ENCODE measurements around the gene SUPT6H.

The SUPT6H gene

GRCh38 chr17:28682655-28683054, 20.6 kb downstream of the SUPT6H start:
- ChIA-PET CTCF (no interaction called here), POLR2A (interaction anchor here (1.2 to 4.1 kb wide), 4 partner anchors 11 to 37 kb away, joined by 3 to 14 read pairs (median 8); partner anchors contain the start of genes PROCA1, RPL23A, SDF2 and SUPT6H)

GRCh38 chr17:28684963-28685362, 23.0 kb downstream of the SUPT6H start:
- CTCF ChIA-PET: no interaction called here
- DNase-seq (ENCODE audit: extremely low spot score): no peak
- TF ChIP-seq SUZ12 (IDR thresholded peaks at IDR 0.05): no peak
- TF ChIP-seq ARNT (IDR thresholded peaks at IDR 0.05): no peak
- TF ChIP-seq FOXM1 (IDR thresholded peaks at IDR 0.05; ENCODE audit: borderline replicate concordance): no peak
- no peak for TF ChIP-seq TARDBP (IDR thresholded peaks at IDR 0.05)
- no peak for TF ChIP-seq BHLHE40 (IDR thresholded peaks at IDR 0.05; ENCODE audit: borderline replicate concordance)
- TF ChIP-seq SP1 (IDR thresholded peaks at IDR 0.05): no peak
- TF ChIP-seq ELF4 (IDR thresholded peaks at IDR 0.05): no peak
- TF ChIP-seq LEF1 (IDR thresholded peaks at IDR 0.05; ENCODE audit: borderline replicate concordance): no peak
- no peak for TF ChIP-seq ZNF384 (IDR thresholded peaks at IDR 0.05)
- TF ChIP-seq PKNOX1 (IDR thresholded peaks at IDR 0.05): no peak
- TF ChIP-seq L3MBTL2 (conservative IDR thresholded peaks at IDR 0.05): no peak
- no peak for TF ChIP-seq CTBP1 (IDR thresholded peaks at IDR 0.05; ENCODE audit: borderline replicate concordance)
- TF ChIP-seq HDGF (IDR thresholded peaks at IDR 0.05; ENCODE audit: borderline replicate concordance): no peak
- TF ChIP-seq NFRKB (IDR thresholded peaks at IDR 0.05): no peak
- no peak for TF ChIP-seq FOXK2 (IDR thresholded peaks at IDR 0.05)
- no peak for TF ChIP-seq FOXA1 (IDR thresholded peaks at IDR 0.05)
- POLR2A ChIA-PET: interaction anchor here (2.0 kb wide), 1 partner anchor 36 kb away, joined by 4 read pairs; no protein-coding TSS in a partner anchor

More at GRCh38 chr17:28682655-28683054, 20.6 kb downstream of the SUPT6H start:
- DNase-seq (ENCODE audit: extremely low spot score): no peak
- TF ChIP-seq PKNOX1 (IDR thresholded peaks at IDR 0.05): no peak
- TF ChIP-seq CTBP1 (IDR thresholded peaks at IDR 0.05; ENCODE audit: borderline replicate concordance): no peak
- no peak for TF ChIP-seq BHLHE40 (IDR thresholded peaks at IDR 0.05; ENCODE audit: borderline replicate concordance)

GRCh38 chr17:28685366-28685765, 23.4 kb downstream of the SUPT6H start:
- TF ChIP-seq ZNF384 (IDR thresholded peaks at IDR 0.05) (no peak), SP1 (IDR thresholded peaks at IDR 0.05) (no peak), PKNOX1 (IDR thresholded peaks at IDR 0.05) (no peak), L3MBTL2 (conservative IDR thresholded peaks at IDR 0.05) (no peak), CTBP1 (IDR thresholded peaks at IDR 0.05; ENCODE audit: borderline replicate concordance) (no peak), HDGF (IDR thresholded peaks at IDR 0.05; ENCODE audit: borderline replicate concordance) (no peak), FOXA1 (IDR thresholded peaks at IDR 0.05) (no peak), ELF4 (IDR thresholded peaks at IDR 0.05) (no peak), NFRKB (IDR thresholded peaks at IDR 0.05) (no peak), FOXK2 (IDR thresholded peaks at IDR 0.05) (no peak)
- no peak for DNase-seq (ENCODE audit: extremely low spot score)
- ChIA-PET CTCF (interaction anchor here (0.7 kb wide), 1 partner anchor 15 kb away, joined by 3 read pairs; no protein-coding TSS in a partner anchor), POLR2A (interaction anchor here (2.0 kb wide), 1 partner anchor 36 kb away, joined by 4 read pairs; no protein-coding TSS in a partner anchor)

GRCh38 chr17:28686296-28686695, 24.3 kb downstream of the SUPT6H start:
- DNase-seq (ENCODE audit: extremely low spot score): no peak
- ChIA-PET POLR2A (interaction anchor here (0.6 kb wide), 1 partner anchor 9 kb away, joined by 3 read pairs; no protein-coding TSS in a partner anchor), CTCF (interaction anchor here (0.6 kb wide), 1 partner anchor 39 kb away, joined by 6 read pairs; no protein-coding TSS in a partner anchor)
- TF ChIP-seq ELF4 (IDR thresholded peaks at IDR 0.05): no peak
- TF ChIP-seq L3MBTL2 (conservative IDR thresholded peaks at IDR 0.05): no peak
- no peak for TF ChIP-seq ZNF384 (IDR thresholded peaks at IDR 0.05)
- no peak for TF ChIP-seq BHLHE40 (IDR thresholded peaks at IDR 0.05; ENCODE audit: borderline replicate concordance)
- no peak for TF ChIP-seq CTBP1 (IDR thresholded peaks at IDR 0.05; ENCODE audit: borderline replicate concordance)
- no peak for TF ChIP-seq NFRKB (IDR thresholded peaks at IDR 0.05)
- TF ChIP-seq FOXM1 (IDR thresholded peaks at IDR 0.05; ENCODE audit: borderline replicate concordance): no peak
- TF ChIP-seq ARNT (IDR thresholded peaks at IDR 0.05): no peak
- no peak for TF ChIP-seq SUZ12 (IDR thresholded peaks at IDR 0.05)
- TF ChIP-seq TARDBP (IDR thresholded peaks at IDR 0.05): no peak
- TF ChIP-seq PKNOX1 (IDR thresholded peaks at IDR 0.05): no peak
- TF ChIP-seq FOXA1 (IDR thresholded peaks at IDR 0.05): no peak
- no peak for TF ChIP-seq SP1 (IDR thresholded peaks at IDR 0.05)
- no peak for TF ChIP-seq HDGF (IDR thresholded peaks at IDR 0.05; ENCODE audit: borderline replicate concordance)
- TF ChIP-seq LEF1 (IDR thresholded peaks at IDR 0.05; ENCODE audit: borderline replicate concordance): no peak
- TF ChIP-seq FOXK2 (IDR thresholded peaks at IDR 0.05): no peak

GRCh38 chr17:28688481-28688880, 26.5 kb downstream of the SUPT6H start:
- ChIA-PET POLR2A (interaction anchor here (0.6 to 1.1 kb wide), 2 partner anchors 23 to 31 kb away, joined by 3 read pairs; partner anchors contain the start of genes PROCA1 and RPL23A), CTCF (interaction anchor here (0.6 kb wide), 1 partner anchor 16 kb away, joined by 3 read pairs; no protein-coding TSS in a partner anchor)
- DNase-seq (ENCODE audit: extremely low spot score): no peak
- TF ChIP-seq BHLHE40 (IDR thresholded peaks at IDR 0.05; ENCODE audit: borderline replicate concordance) (no peak), SUZ12 (IDR thresholded peaks at IDR 0.05) (no peak), ZNF384 (IDR thresholded peaks at IDR 0.05) (no peak), PKNOX1 (IDR thresholded peaks at IDR 0.05) (no peak), L3MBTL2 (conservative IDR thresholded peaks at IDR 0.05) (no peak), HDGF (IDR thresholded peaks at IDR 0.05; ENCODE audit: borderline replicate concordance) (no peak), FOXK2 (IDR thresholded peaks at IDR 0.05) (no peak), SP1 (IDR thresholded peaks at IDR 0.05) (no peak), TARDBP (IDR thresholded peaks at IDR 0.05) (no peak), ELF4 (IDR thresholded peaks at IDR 0.05) (no peak), CTBP1 (IDR thresholded peaks at IDR 0.05; ENCODE audit: borderline replicate concordance) (no peak)
